Urinary bladder (tissue), 4 donors: ENCODE measurements around the gene PTEN. TPM values are rescaled to one million over a fixed set of nuclear protein-coding genes. Genes with fewer than 3 reads are reported as not detected.

Experiments
- DNase-seq: peaks from one replicate; pipeline ENCODE4 v3.0.0-alpha.2; 2015; ENCODE audit errors: extremely low spot score
- H3K27ac ChIP-seq: one replicate; pipeline ENCODE4 v1.5.1; 2013; ENCODE audit warnings: low read depth, mild to moderate bottlenecking, moderate library complexity
- H3K36me3 ChIP-seq: one replicate; pipeline ENCODE4 v1.6.1; 2013; ENCODE audit warnings: mild to moderate bottlenecking, moderate library complexity; ENCODE audit not compliant: insufficient read depth
- H3K4me1 ChIP-seq: one replicate; pipeline ENCODE4 v1.6.1; 2013; ENCODE audit warnings: mild to moderate bottlenecking, moderate library complexity; ENCODE audit not compliant: insufficient read depth
- H3K4me3 ChIP-seq: one replicate; pipeline ENCODE4 v1.5.1; 2013; ENCODE audit warnings: low read depth, low read length
- WGBS: extraction: QIAGEN DNeasy Blood & Tissue Kit; methylation state at CpG from one replicate; pipeline ENCODE4 v1.1.7; 2013; 5-methylcytosine and 5-hydroxymethylcytosine counted together
- polyA plus RNA-seq: library from polyadenylated mRNA; stranded (reverse); fragments of 200-250 nt; gene quantifications from one replicate; pipeline ENCODE4 v1.2.3, GENCODE V29; 2013
- total RNA-seq: library from RNA; depleted of rRNA; stranded (reverse); fragments of >200 nt; gene quantifications from one replicate; pipeline ENCODE4 v1.2.3, GENCODE V29; 2014
- donor health status: healthy with polysubstance abuse.
- donor health status: healthy.

Gene PTEN
- total and polyA plus RNA-seq, 2 donors: 37.6 to 308 TPM

GRCh38 chr10:87974130-87974529 is 110.7 kb downstream of the PTEN start:
- H3K36me3 ChIP-seq: no peaks in the 10 kb centered on the region
- H3K4me1 ChIP-seq: no peaks in the 10 kb centered on the region
- WGBS: 69% methylated on average over 3 of the region's 3 CpGs
- no peak for DNase-seq
- H3K27ac ChIP-seq: no peak overlapping the region
- H3K4me3 ChIP-seq: no peak overlapping the region

- 92% methylated on average over 1 of the region's 1 CpG for WGBS
These were observed 111.3 kb downstream of the PTEN start for GRCh38 chr10:87974769-87975168.

DNA sequence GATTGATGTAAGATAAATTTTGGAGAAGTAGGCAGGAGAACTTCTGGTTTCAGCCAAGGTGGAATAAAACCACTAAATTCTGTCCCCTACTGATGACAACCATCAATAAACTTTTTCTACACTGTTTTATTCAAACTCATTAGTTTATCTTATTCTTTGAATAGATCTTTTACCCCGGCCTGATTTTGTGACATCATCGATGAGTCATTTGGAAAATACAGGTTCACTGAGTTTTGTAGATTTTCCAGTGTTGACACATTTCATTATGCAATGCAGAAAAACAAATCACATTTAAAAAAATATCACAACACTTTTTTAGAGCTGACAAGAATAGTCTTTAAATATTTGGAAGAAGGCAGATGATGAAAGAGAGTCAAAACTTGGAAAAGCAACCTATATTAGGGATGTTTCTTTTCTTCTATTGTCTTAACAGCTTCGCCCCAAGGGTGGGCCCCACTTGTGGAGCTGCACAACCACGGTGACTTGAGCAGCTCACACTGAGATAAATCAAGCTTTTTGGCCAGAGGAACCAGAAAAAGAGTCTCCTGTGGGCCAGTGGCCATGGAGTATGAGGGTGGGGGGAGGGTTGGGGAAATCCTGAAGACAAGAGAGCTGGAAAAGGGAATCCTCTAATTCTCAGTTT is 112.8 kb downstream of the PTEN start:
- H3K36me3 ChIP-seq: no peaks in the 10 kb centered on the region
- H3K27ac ChIP-seq: no peak overlapping the region
- WGBS: 70% methylated on average over 4 of the region's 4 CpGs
- DNase-seq: no peak
- no peaks in the 10 kb centered on the region for H3K4me1 ChIP-seq
- no peak overlapping the region for H3K4me3 ChIP-seq

More at GRCh38 chr10:87974769-87975168, 111.3 kb downstream of the PTEN start:
- Histone ChIP-seq H3K4me1 (no peaks in the 10 kb centered on the region), H3K27ac (no peak overlapping the region), H3K36me3 (no peaks in the 10 kb centered on the region), H3K4me3 (no peak overlapping the region)
- no peak for DNase-seq

DNA sequence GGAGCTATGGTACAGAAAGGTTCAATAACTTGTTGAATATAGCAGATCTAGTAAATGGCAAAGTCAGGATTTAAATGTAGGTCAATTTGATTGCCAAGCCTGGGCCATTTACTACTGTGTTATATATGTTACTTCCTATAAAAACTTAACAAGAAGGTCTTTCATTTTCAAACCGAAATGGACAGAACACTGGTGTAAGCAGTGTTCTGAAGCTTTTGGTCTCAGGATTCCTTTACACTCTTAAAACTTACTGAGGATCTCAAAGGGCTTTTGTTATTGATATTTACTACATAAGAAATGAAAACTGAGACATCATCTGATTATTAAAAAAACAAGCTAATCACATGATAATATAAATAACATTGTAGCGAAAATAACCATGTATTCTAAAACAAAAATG is 114.7 kb downstream of the PTEN start:
- WGBS: 68% methylated on average over 2 of the region's 2 CpGs
- no peaks in the 10 kb centered on the region for H3K4me1 ChIP-seq
- DNase-seq: no peak

DNA sequence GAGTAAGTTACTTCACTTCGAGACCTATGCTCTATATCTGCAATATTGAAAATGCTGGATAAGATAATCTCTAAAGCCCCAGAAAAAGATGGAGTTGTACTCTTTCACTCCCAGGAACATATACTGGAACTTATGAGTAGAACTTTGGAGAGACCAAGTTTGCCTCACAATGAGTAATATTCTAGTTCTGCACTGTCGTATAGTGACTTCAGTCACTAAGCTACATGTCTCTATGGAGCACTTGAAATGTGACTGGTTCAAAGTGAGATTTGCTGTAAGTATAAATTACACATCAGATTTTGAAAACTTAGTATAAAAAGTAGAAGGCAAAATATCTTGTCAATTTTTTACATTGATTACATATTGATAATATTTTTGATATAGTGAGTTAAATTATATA is 116.4 kb downstream of the PTEN start:
- no peaks in the 10 kb centered on the region for H3K4me1 ChIP-seq
- no peak overlapping the region for H3K27ac ChIP-seq
- DNase-seq: no peak
- no peaks in the 10 kb centered on the region for H3K36me3 ChIP-seq
- H3K4me3 ChIP-seq: no peak overlapping the region
- WGBS: 96% methylated on average over 2 of the region's 2 CpGs

More for the DNA sequence above, 114.7 kb downstream of the PTEN start:
- H3K27ac ChIP-seq: no peak overlapping the region
- H3K4me3 ChIP-seq: no peak overlapping the region
- no peaks in the 10 kb centered on the region for H3K36me3 ChIP-seq

DNA sequence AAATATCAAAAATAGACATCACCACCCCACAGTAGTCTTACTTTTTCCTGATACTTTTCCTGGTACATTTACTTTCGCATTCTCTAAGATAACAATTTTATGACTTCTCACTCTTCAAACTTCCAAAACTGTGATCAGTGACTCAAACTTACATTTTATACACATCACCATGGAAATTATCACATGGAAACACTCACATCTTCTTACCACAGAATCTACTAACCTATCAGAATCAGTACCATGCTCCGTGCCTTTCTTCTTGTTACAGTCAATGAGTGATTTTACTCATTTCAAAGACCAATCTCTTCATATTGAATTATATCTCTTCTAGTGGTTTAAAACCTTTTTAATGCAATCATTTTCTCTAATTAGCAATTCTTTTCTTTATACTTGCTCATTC is 120.3 kb downstream of the PTEN start:
- no peak for DNase-seq
- Histone ChIP-seq H3K4me3 (no peak overlapping the region), H3K4me1 (no peaks in the 10 kb centered on the region), H3K27ac (no peak overlapping the region), H3K36me3 (no peaks in the 10 kb centered on the region)
- WGBS: 87% methylated on average over 2 of the region's 2 CpGs

DNA sequence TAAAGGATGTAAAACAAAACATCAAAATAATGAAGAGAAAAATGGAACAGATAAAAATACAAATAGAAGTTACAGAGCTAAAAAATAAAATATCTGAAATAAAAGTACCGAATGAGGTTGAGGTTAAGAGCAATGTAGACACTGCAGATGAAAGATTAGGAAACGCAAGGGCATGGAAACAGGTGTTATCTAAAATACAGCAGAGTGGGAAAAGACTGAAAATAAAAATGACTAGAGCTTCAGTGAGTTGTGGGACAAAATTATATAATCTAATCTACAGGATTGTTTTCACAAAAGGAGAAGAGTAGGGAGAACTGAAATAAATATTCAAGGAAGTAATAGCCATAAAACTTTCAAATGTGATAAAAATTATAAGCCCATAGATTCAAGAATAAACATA is 123.8 kb downstream of the PTEN start:
- 90% methylated on average over 2 of the region's 2 CpGs for WGBS

GRCh38 chr10:87991946-87992345 is 128.5 kb downstream of the PTEN start:
- no peak for DNase-seq
- Histone ChIP-seq H3K27ac (no peak overlapping the region), H3K4me1 (no peaks in the 10 kb centered on the region), H3K36me3 (no peaks in the 10 kb centered on the region), H3K4me3 (no peak overlapping the region)
- WGBS: 92% methylated on average over 5 of the region's 5 CpGs

More for the DNA sequence above, 123.8 kb downstream of the PTEN start:
- Histone ChIP-seq H3K4me1 (no peaks in the 10 kb centered on the region), H3K4me3 (no peak overlapping the region), H3K36me3 (no peaks in the 10 kb centered on the region), H3K27ac (no peak overlapping the region)
- no peak for DNase-seq

DNA sequence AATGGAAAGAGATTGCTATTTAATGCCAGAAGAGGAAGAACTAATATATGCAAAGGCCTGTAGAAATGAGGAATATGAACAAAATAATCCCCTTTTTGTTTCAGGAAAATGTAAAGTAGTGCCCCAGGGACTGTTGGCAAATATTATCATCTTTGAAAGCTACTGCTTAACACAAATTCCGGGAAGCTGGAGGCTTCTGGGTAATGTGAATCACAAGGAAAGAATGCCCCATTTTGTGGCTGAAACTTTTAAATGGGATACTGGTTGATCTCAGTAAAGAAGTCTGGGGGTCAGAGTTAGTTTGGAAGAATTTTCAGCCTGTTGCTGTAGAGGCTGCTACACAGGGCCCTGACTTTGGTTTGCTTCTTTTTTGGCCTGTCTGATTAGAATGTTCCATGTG is 141.0 kb downstream of the PTEN start:
- Histone ChIP-seq H3K4me3 (no peak overlapping the region), H3K27ac (no peak overlapping the region), H3K4me1 (no peaks in the 10 kb centered on the region), H3K36me3 (no peaks in the 10 kb centered on the region)
- DNase-seq: no peak
- WGBS: 65% methylated on average over 1 of the region's 1 CpG

GRCh38 chr10:88006261-88006660 is 142.8 kb downstream of the PTEN start:
- no peak for DNase-seq
- no peak overlapping the region for H3K4me3 ChIP-seq
- no peak overlapping the region for H3K27ac ChIP-seq
- no peaks in the 10 kb centered on the region for H3K4me1 ChIP-seq
- 93% methylated on average over 6 of the region's 6 CpGs for WGBS
- no peaks in the 10 kb centered on the region for H3K36me3 ChIP-seq

DNA sequence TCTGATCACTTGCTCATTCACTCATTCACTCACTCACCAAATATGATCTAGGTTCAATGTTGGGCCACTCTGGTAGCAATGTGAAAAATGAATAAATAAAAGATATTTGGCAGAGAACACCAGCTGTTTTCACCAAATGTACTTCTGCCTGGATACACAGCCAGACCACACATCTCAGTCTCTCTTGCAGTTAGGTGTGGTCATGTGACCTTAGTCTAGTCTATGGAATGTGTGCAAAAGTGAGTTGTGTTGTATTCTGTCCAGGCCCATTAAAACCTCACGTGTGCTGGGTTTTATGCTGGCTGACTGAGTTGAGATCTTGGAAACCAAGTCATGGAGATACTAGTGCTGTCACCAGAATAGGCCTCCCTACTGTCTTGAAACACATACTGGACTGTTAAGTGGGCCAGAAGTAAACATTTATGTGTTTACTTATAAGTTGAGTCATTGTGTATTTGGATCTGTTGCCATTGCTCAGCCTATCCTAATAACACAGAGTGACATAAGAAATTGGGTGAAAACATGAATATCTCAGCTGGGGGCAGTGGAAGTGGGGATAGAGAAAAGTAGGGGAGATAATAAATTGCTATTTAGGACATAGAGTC is 145.5 kb downstream of the PTEN start:
- Histone ChIP-seq H3K4me1 (no peaks in the 10 kb centered on the region), H3K4me3 (no peak overlapping the region), H3K27ac (no peak overlapping the region), H3K36me3 (no peaks in the 10 kb centered on the region)
- WGBS: 57% methylated on average over 1 of the region's 1 CpG
- DNase-seq: no peak

DNA sequence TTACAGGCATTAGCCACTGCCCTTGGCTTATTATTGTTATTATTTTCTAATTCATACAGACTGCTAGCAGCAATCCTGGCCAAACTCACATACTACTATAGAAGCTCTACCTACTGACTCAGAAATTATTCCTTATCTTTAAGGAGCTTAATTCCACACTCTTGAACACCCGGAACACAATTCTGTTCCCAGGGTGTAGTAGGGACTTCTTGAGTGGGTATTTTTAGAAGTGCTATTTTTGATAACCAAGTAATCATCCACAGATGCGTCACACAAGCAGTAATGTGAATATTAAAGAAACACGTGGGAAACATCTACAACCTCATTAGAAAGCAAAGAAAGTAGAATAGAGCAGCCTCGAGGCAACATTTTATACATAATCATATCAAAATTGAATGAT is 149.2 kb downstream of the PTEN start:
- WGBS: 63% methylated on average over 4 of the region's 4 CpGs
- Histone ChIP-seq H3K4me1 (no peaks in the 10 kb centered on the region), H3K27ac (no peak overlapping the region), H3K36me3 (no peaks in the 10 kb centered on the region), H3K4me3 (no peak overlapping the region)
- DNase-seq: no peak

DNA sequence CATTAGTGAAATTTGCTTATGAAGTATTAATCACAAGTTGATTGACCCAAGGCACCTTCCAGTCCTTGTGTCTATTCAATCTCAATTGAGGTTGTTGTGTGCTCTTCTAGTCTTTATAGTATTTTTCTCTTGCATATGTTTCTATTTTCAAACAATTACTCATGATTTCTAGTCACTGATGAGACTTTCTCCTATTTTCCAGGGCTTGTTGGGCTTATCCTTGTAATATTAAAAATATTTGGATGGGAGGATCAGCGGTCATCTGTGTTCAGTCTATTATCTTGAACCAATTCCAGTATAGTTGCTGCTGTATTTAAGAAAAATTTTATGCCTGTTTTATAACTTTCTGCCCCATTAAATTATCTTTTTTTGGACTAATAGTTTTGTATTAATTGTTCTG is 154.4 kb downstream of the PTEN start:
- no peak for DNase-seq
- 85% methylated on average over 1 of the region's 1 CpG for WGBS
- H3K4me3 ChIP-seq: no peak overlapping the region
- H3K4me1 ChIP-seq: no peaks in the 10 kb centered on the region
- H3K27ac ChIP-seq: no peak overlapping the region
- no peaks in the 10 kb centered on the region for H3K36me3 ChIP-seq

GRCh38 chr10:88019753-88020152 is 156.3 kb downstream of the PTEN start:
- WGBS: 98% methylated on average over 1 of the region's 1 CpG
- Histone ChIP-seq H3K4me3 (no peak overlapping the region), H3K27ac (no peak overlapping the region), H3K36me3 (no peaks in the 10 kb centered on the region), H3K4me1 (no peaks in the 10 kb centered on the region)
- DNase-seq: no peak
